IPS-18a (cell line): Measurements from ENCODE around the gene MAP4K1.

Source experiments
- H3K27ac ChIP-seq: one replicate; pipeline ENCODE4 v1.5.1; 2013; ENCODE audit warnings: low read length
- H3K27me3 ChIP-seq: one replicate; pipeline ENCODE4 v1.6.1; 2013; ENCODE audit warnings: mild to moderate bottlenecking, low read length; ENCODE audit not compliant: control insufficient read depth, insufficient read depth
- H3K36me3 ChIP-seq: one replicate; pipeline ENCODE4 v1.6.1; 2013; ENCODE audit warnings: low read depth, low read length; ENCODE audit not compliant: control insufficient read depth
- H3K4me1 ChIP-seq: one replicate; pipeline ENCODE4 v1.6.1; 2013; ENCODE audit warnings: low read depth, low read length; ENCODE audit not compliant: control insufficient read depth
- H3K4me3 ChIP-seq: one replicate; pipeline ENCODE4 v1.5.1; 2013; ENCODE audit warnings: low read length
- H3K9ac ChIP-seq: one replicate; pipeline ENCODE4 v1.6.1; 2013; ENCODE audit warnings: mild to moderate bottlenecking, low read length, moderate library complexity
- H3K9me3 ChIP-seq: one replicate; pipeline ENCODE4 v1.6.1; 2013; ENCODE audit warnings: low read depth, low read length; ENCODE audit not compliant: control insufficient read depth

The MAP4K1 gene

DNA sequence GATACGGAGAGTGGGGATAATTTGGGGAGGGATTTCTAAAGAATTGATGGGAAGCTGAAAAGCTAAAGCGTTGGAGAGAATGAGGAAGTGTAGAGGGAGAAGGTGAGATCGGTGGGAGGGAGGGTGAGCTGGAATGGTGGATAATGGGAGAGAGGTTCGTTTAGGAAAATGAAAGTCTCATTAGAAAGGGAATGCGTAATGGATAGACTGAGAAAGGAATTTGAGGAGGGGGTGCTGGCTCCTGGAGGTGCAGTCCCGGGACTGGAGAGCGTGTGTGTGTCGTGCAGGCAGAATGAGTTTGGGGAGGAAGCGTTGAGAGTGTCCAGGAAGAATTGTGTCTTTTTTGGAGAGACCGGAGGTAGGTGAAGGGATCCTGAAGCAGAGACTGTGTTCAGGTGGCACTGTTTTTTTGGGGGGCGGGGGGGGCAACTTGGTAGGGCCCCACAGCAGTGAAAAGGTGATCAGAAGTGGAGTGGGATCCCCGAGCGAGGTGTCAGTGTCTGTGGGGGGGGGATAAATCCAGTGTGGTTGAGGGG, 31.1 kb upstream of the MAP4K1 start:
- peaks cover 34% of the 10 kb centered on the region for H3K4me1 ChIP-seq
- peak overlapping the region; percentile 94 for H3K9ac ChIP-seq
- H3K27ac ChIP-seq, result no peak overlapping the region
- no peaks in the 10 kb centered on the region for H3K9me3 ChIP-seq
- H3K4me3 ChIP-seq, result peak overlapping the region; percentile 96
- no peaks in the 10 kb centered on the region for H3K36me3 ChIP-seq
- no peaks in the 10 kb centered on the region for H3K27me3 ChIP-seq

- Histone ChIP-seq H3K27me3 (no peaks in the 10 kb centered on the region), H3K36me3 (no peaks in the 10 kb centered on the region), H3K27ac (peak overlapping the region; percentile 57), H3K4me3 (peak overlapping the region; percentile 96), H3K4me1 (peaks cover 27% of the 10 kb centered on the region), H3K9ac (peak overlapping the region; percentile 94), H3K9me3 (no peaks in the 10 kb centered on the region)
These were observed 30.4 kb upstream of the MAP4K1 start for GRCh38 chr19:38647966-38648768.

DNA sequence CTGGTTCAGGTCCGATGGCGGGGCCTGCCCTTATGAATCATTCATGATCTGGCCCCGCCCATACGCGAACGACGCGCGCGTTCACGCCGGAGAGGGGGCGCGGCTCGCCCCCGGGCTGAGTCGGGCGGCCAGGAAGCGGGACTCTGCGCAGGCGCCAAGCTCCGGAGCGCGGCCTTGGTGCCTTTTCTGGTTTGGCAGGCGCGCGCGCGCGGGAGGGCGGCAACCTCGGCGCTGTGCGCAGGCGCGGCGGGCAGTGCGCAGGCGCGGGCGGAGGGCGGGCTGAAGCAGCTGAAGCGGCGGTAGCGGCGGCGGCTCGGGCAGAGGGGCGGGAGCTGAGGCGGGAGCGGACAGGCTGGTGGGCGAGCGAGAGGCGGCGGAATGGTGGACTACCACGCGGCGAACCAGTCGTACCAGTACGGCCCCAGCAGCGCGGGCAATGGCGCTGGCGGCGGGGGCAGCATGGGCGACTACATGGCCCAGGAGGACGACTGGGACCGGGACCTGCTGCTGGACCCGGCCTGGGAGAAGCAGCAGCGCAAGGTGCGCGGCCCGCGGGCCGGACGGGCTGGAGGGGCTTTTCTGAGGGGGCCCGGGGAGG, 29.7 kb upstream of the MAP4K1 start, which contains the start of gene ACTN4:
TSS of gene ACTN4 (plus strand) at position 282 of the 598 bp plus-strand sequence. CDS start at position 379, 97 bp downstream.
- Histone ChIP-seq H3K4me1 (peaks cover 24% of the 10 kb centered on the region), H3K27me3 (no peaks in the 10 kb centered on the region), H3K27ac (peak within 1 kb of the TSS; percentile 57), H3K9ac (peak within 1 kb of the TSS; percentile 94), H3K9me3 (no peaks in the 10 kb centered on the region), H3K36me3 (no peaks in the 10 kb centered on the region), H3K4me3 (peak within 1 kb of the TSS; percentile 96)

- H3K27ac ChIP-seq, result no peak overlapping the region
- no peaks in the 10 kb centered on the region for H3K36me3 ChIP-seq
- H3K9ac ChIP-seq, result no peak overlapping the region
These were observed 27.0 kb upstream of the MAP4K1 start for GRCh38 chr19:38644719-38645118.

GRCh38 chr19:38642176-38642575, 24.4 kb upstream of the MAP4K1 start:
- H3K36me3 ChIP-seq, result no peaks in the 10 kb centered on the region
- H3K9me3 ChIP-seq, result no peaks in the 10 kb centered on the region

More at GRCh38 chr19:38644719-38645118, 27.0 kb upstream of the MAP4K1 start:
- no peak overlapping the region for H3K4me3 ChIP-seq
- peaks cover 4% of the 10 kb centered on the region for H3K4me1 ChIP-seq
- H3K9me3 ChIP-seq, result no peaks in the 10 kb centered on the region
- H3K27me3 ChIP-seq, result no peaks in the 10 kb centered on the region

GRCh38 chr19:38640368-38640767, 22.6 kb upstream of the MAP4K1 start:
- Histone ChIP-seq H3K4me3 (no peak overlapping the region), H3K9ac (no peak overlapping the region), H3K27ac (no peak overlapping the region), H3K4me1 (no peaks in the 10 kb centered on the region), H3K27me3 (no peaks in the 10 kb centered on the region), H3K9me3 (no peaks in the 10 kb centered on the region), H3K36me3 (peaks cover 11% of the 10 kb centered on the region)

More at GRCh38 chr19:38642176-38642575, 24.4 kb upstream of the MAP4K1 start:
- H3K4me3 ChIP-seq, result no peak overlapping the region
- H3K27ac ChIP-seq, result no peak overlapping the region
- H3K27me3 ChIP-seq, result no peaks in the 10 kb centered on the region
- H3K4me1 ChIP-seq, result no peaks in the 10 kb centered on the region
- H3K9ac ChIP-seq, result no peak overlapping the region

DNA sequence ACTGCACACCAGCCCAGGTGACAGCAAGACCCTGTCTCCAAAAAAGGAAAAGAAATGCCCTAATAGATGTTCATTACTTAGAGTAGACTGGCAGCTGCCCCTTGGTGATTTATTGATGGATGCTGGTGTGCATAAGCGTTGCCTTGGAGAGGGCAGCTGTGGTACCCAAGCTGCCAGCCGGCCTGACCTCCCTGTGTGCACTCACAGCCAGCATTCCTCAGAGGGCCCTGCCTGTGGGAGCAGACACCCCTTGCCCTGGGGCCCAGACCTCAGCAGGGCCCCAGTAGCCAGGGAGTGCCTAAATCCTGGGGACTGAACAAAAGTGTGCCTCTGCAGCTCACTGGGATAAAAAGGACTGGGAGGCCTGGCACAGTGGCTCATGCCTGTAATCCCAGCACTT, 21.9 kb upstream of the MAP4K1 start:
- no peaks in the 10 kb centered on the region for H3K9me3 ChIP-seq
- H3K9ac ChIP-seq, result no peak overlapping the region
- no peaks in the 10 kb centered on the region for H3K4me1 ChIP-seq
- no peak overlapping the region for H3K4me3 ChIP-seq
- no peak overlapping the region for H3K27ac ChIP-seq
- H3K36me3 ChIP-seq, result peaks cover 15% of the 10 kb centered on the region
- H3K27me3 ChIP-seq, result no peaks in the 10 kb centered on the region

GRCh38 chr19:38638461-38638860, 20.7 kb upstream of the MAP4K1 start:
- Histone ChIP-seq H3K9ac (no peak overlapping the region), H3K9me3 (no peaks in the 10 kb centered on the region), H3K27me3 (no peaks in the 10 kb centered on the region), H3K27ac (no peak overlapping the region), H3K36me3 (peaks cover 15% of the 10 kb centered on the region), H3K4me3 (no peak overlapping the region), H3K4me1 (no peaks in the 10 kb centered on the region)

GRCh38 chr19:38635483-38636399, 18.0 kb upstream of the MAP4K1 start:
- H3K27ac ChIP-seq, result no peak overlapping the region
- H3K27me3 ChIP-seq, result no peaks in the 10 kb centered on the region
- H3K9ac ChIP-seq, result no peak overlapping the region
- no peak overlapping the region for H3K4me3 ChIP-seq
- H3K4me1 ChIP-seq, result no peaks in the 10 kb centered on the region
- H3K9me3 ChIP-seq, result no peaks in the 10 kb centered on the region
- H3K36me3 ChIP-seq, result peaks cover 22% of the 10 kb centered on the region

- Histone ChIP-seq H3K4me1 (no peaks in the 10 kb centered on the region), H3K36me3 (peaks cover 24% of the 10 kb centered on the region), H3K27ac (no peak overlapping the region), H3K9ac (no peak overlapping the region), H3K27me3 (no peaks in the 10 kb centered on the region), H3K4me3 (no peak overlapping the region), H3K9me3 (no peaks in the 10 kb centered on the region)
These were observed 17.2 kb upstream of the MAP4K1 start for GRCh38 chr19:38634757-38635482.
